HepG2 (cell line): ENCODE results near the gene OR4D6.

Source experiments
- CTCF ChIP-seq: sonication (generic); formaldehyde crosslinking; IDR thresholded peaks from 2 replicates; pipeline ENCODE4 v1.5.0; 2020; ENCODE audit warnings: mild to moderate bottlenecking, missing genetic modification reagents, moderate library complexity
- TF ChIP-seq, protein P1 (sequence below): sonication (generic); formaldehyde crosslinking; IDR thresholded peaks from 2 replicates; pipeline ENCODE4 v1.4.0; 2020; ENCODE audit warnings: missing genetic modification reagents

DNA sequence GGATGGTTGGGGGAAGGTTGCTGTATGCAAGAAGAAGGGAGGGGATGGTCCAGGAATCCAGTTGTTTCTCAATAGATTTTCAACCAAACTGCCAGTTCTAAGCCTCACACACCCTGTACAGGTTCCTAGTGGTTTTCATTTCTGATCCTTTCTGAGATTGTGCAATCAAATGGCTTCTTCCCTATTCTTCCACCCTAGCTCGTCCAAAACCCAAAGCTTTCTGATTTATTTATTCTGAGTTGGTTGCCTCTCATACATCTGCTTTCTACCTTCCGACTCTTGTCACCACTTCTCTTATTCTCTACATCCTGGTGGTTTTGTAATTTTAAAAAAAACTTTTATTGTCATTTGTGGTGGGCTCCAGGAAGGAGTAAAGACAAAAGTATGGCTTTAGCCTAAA is 43.1 kb upstream of the OR4D6 start:
- TF ChIP-seq, protein P1, sequence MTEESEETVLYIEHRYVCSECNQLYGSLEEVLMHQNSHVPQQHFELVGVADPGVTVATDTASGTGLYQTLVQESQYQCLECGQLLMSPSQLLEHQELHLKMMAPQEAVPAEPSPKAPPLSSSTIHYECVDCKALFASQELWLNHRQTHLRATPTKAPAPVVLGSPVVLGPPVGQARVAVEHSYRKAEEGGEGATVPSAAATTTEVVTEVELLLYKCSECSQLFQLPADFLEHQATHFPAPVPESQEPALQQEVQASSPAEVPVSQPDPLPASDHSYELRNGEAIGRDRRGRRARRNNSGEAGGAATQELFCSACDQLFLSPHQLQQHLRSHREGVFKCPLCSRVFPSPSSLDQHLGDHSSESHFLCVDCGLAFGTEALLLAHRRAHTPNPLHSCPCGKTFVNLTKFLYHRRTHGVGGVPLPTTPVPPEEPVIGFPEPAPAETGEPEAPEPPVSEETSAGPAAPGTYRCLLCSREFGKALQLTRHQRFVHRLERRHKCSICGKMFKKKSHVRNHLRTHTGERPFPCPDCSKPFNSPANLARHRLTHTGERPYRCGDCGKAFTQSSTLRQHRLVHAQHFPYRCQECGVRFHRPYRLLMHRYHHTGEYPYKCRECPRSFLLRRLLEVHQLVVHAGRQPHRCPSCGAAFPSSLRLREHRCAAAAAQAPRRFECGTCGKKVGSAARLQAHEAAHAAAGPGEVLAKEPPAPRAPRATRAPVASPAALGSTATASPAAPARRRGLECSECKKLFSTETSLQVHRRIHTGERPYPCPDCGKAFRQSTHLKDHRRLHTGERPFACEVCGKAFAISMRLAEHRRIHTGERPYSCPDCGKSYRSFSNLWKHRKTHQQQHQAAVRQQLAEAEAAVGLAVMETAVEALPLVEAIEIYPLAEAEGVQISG (CRISPR knock-in tag), result no peak
- TF ChIP-seq CTCF, result no peak
